ENCODE data around the gene FIGN.

FIGN gene

DNA sequence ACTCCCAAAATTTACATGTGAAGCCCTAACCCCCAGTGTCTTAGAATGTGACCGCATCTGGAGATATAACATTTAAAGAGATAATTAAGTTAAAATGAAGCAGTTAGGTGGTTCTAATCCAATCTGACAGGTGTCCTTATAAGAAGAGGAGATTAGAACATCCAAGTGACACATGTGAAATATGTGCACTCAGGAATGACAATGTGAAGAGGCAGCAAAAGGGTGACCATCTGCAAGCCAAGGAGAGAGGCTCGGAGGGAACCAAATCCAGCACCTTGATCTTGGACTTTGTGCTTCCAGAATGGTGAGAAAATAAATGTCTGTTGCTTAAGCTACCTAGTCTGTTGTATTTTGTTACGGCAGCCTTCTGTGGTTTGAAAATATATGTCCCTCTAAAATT lies 165.4 kb downstream of the FIGN start:
- intact Hi-C loops (cut with DNase I; ENCODE audit: low total_unique reads) = loop anchor here (10.0 kb wide), 1 partner anchor 274 kb away; no protein-coding TSS in a partner anchor
- DNase-seq = no peak
- no peak overlapping the region for H3K27ac ChIP-seq

DNA sequence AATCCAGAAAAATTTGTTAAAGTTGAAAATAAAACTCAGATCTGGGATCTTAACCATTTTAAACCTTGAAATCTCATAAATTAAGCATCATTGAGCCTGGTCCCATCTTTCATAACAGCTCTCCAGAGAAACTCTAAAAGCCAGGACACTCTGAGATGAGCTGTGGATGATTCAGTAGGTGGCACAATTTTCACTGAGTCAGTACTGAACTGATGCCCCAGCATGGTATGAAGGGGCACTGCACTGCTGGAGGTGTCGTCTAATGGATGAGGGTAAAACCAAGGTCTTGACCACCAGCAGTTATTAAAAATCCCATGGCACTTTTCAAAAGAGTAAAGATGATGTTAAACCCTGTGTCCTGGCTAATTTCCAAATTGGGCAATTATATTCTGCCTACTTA lies 170.6 kb downstream of the FIGN start:
- no peaks in the 10 kb centered on the region for H3K27me3 ChIP-seq
- TF ChIP-seq, protein P1, sequence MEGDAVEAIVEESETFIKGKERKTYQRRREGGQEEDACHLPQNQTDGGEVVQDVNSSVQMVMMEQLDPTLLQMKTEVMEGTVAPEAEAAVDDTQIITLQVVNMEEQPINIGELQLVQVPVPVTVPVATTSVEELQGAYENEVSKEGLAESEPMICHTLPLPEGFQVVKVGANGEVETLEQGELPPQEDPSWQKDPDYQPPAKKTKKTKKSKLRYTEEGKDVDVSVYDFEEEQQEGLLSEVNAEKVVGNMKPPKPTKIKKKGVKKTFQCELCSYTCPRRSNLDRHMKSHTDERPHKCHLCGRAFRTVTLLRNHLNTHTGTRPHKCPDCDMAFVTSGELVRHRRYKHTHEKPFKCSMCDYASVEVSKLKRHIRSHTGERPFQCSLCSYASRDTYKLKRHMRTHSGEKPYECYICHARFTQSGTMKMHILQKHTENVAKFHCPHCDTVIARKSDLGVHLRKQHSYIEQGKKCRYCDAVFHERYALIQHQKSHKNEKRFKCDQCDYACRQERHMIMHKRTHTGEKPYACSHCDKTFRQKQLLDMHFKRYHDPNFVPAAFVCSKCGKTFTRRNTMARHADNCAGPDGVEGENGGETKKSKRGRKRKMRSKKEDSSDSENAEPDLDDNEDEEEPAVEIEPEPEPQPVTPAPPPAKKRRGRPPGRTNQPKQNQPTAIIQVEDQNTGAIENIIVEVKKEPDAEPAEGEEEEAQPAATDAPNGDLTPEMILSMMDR (IDR thresholded peaks at IDR 0.05) = no peak
- no peak overlapping the region for H3K4me3 ChIP-seq
- DNase-seq = no peak
- no peaks in the 10 kb centered on the region for H3K4me1 ChIP-seq
- H3K27ac ChIP-seq = no peak overlapping the region
- no peaks in the 10 kb centered on the region for H3K36me3 ChIP-seq
- H3K9me3 ChIP-seq = no peaks in the 10 kb centered on the region
- intact Hi-C loops (cut with DNase I; ENCODE audit: low total_unique reads) = no loop called here

More for the DNA sequence above, 165.4 kb downstream of the FIGN start:
- Histone ChIP-seq H3K9me3 (no peaks in the 10 kb centered on the region), H3K36me3 (no peaks in the 10 kb centered on the region), H3K4me1 (no peaks in the 10 kb centered on the region), H3K27me3 (no peaks in the 10 kb centered on the region), H3K4me3 (no peak overlapping the region)
- TF ChIP-seq, protein P1 (IDR thresholded peaks at IDR 0.05) = no peak

DNA sequence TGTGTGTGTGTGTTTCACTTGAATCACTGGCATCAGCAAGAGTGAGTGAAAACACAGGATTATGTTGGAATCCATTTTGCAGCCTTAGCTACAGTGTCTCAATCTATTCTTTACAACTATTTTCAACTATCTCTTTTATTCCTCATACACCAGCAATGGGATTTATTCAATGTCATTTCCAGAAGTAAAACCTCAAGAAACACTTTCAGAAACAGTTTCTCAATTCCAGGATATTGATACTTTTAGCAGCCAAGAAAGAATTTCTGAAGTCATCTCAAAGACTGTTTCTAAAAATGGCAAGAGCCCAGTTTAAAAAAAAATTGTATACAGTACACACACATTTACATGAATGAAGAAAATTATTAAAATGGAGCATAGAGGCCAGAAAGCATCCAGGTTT lies 171.6 kb downstream of the FIGN start:
- Histone ChIP-seq H3K27ac (no peak overlapping the region), H3K4me3 (no peak overlapping the region), H3K36me3 (no peaks in the 10 kb centered on the region), H3K27me3 (no peaks in the 10 kb centered on the region), H3K4me1 (no peaks in the 10 kb centered on the region), H3K9me3 (no peaks in the 10 kb centered on the region)
- DNase-seq = no peak
- TF ChIP-seq, protein P1 (IDR thresholded peaks at IDR 0.05) = no peak
- intact Hi-C loops (cut with DNase I; ENCODE audit: low total_unique reads) = no loop called here

DNA sequence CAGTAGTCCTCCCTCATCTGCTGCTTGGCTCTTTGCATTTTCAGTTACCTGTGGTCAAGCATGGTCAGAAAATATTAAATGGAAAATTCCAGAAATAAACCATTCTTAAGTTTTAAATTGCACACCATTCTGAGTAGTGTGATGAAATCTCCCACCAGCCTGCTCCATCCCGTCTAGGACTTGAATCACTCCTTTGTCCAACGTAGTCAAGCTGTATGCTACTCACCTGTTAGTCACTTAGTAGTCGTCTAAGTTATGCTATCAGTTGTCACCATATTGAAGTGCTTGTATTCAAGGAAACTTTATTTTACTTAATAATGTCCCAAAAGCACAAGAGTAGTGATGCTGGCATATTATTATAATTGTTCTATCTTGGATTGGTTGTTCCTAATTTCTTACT lies 172.5 kb downstream of the FIGN start:
- H3K4me3 ChIP-seq = no peak overlapping the region
- H3K27ac ChIP-seq = no peak overlapping the region
- peaks cover 0 to under 1% (median 0%) of the 10 kb centered on the region in 4 donors for H3K4me1 ChIP-seq
- no peaks in the 10 kb centered on the region for H3K36me3 ChIP-seq
- intact Hi-C loops (cut with DNase I; ENCODE audit: low total_unique reads) = no loop called here
- TF ChIP-seq, protein P1 (IDR thresholded peaks at IDR 0.05) = no peak
- no peaks in the 10 kb centered on the region for H3K9me3 ChIP-seq
- H3K27me3 ChIP-seq = no peaks in the 10 kb centered on the region
- DNase-seq = no peak

DNA sequence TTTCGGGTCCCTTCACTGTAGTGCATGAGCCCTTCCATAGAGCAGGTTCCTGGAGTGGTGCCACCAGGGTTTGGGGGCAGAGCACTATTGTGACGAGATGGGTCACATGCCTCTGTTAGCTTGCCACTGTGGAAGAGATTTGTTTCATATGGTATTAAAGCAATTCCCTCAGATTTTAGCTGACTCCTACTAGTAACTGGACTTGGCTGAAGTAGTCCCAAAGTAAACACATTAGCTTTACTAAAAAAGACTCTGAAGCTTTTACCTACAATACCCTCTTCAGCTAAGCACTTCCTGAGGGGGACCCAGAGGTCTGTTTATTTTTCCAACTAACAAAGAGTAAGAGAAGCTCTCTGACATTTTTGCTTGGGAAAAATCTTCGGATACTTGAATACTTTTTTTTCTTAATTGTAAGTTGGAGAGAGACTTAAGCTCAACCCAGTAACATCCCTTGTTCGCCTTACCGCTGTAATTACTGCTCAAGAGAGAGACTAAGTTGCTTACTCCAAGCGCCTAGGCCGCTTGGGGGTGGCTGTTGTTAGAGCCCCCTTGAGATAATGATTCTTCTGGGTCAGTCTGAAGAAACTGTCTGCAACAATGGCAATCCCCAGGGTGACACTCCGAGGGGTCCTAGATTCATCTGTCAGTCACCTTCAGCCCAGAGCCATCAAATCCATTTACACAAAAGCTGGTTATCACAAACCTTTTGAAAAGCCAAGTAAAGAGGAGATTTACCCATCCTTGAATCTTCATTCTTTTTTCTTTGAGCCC lies 177.4 kb downstream of the FIGN start:
- no peaks in the 10 kb centered on the region for H3K9me3 ChIP-seq
- no peak overlapping the region for H3K27ac ChIP-seq
- peaks cover 0 to 6% (median 0%) of the 10 kb centered on the region in 4 donors for H3K4me1 ChIP-seq
- no peaks in the 10 kb centered on the region for H3K27me3 ChIP-seq
- no peaks in the 10 kb centered on the region for H3K36me3 ChIP-seq
- intact Hi-C loops (cut with DNase I; ENCODE audit: low total_unique reads) = no loop called here
- DNase-seq = no peak
- TF ChIP-seq, protein P1 (IDR thresholded peaks at IDR 0.05) = no peak
- H3K4me3 ChIP-seq = no peak overlapping the region
